Neural cell (in vitro differentiated cells): ENCODE measurements around the gene SYT7. TPM values are rescaled to one million over a fixed set of nuclear protein-coding genes. Genes with fewer than 3 reads are reported as not detected.

Experiments
- H2AFZ ChIP-seq: fragments of 200-600, 300-800 bp; sonication (generic), shearing (Covaris generic); 2 replicates; pipeline ENCODE4 v1.6.0; 2014; ENCODE audit warnings: low read depth, mild to moderate bottlenecking, antibody characterized with exemption, low read length, moderate library complexity
- H3F3A ChIP-seq: fragments of 200-600 bp; shearing (Covaris generic); 2 replicates; pipeline ENCODE4 v1.6.1; 2016; ENCODE audit warnings: mild to moderate bottlenecking, moderate library complexity, mixed read lengths, antibody characterized with exemption, low read length; ENCODE audit not compliant: insufficient read depth, poor library complexity, severe bottlenecking
- H3K27ac ChIP-seq: fragments of 200-600, 300-800 bp; sonication (generic), shearing (Covaris generic); 2 replicates; pipeline ENCODE4 v1.5.1; 2014; ENCODE audit warnings: mild to moderate bottlenecking, low read length, moderate library complexity
- H3K27me3 ChIP-seq: fragments of 300-800, 200-600 bp; sonication (generic), shearing (Covaris generic); 2 replicates; pipeline ENCODE4 v1.6.0; 2014; ENCODE audit warnings: mild to moderate bottlenecking, low read depth, low read length, moderate library complexity; ENCODE audit not compliant: insufficient read depth
- H3K36me3 ChIP-seq: fragments of 300-800, 200-600 bp; sonication (generic), shearing (Covaris generic); 2 replicates; pipeline ENCODE4 v1.5.1; 2014; ENCODE audit warnings: mild to moderate bottlenecking, antibody characterized with exemption, low read length, moderate library complexity; ENCODE audit not compliant: insufficient read depth
- H3K4me2 ChIP-seq: fragments of 300-800, 200-600 bp; sonication (generic), shearing (Covaris generic); 2 replicates; pipeline ENCODE4 v1.6.0; 2014; ENCODE audit warnings: mild to moderate bottlenecking, low read length
- H3K4me3 ChIP-seq: fragments of 300-800, 200-600 bp; sonication (generic), shearing (Covaris generic); 2 replicates; pipeline ENCODE4 v1.5.1; 2014; ENCODE audit warnings: mild to moderate bottlenecking, low read length, moderate library complexity
- H3K79me2 ChIP-seq: fragments of 200-600 bp; shearing (Covaris generic); replicated peaks from 2 replicates; pipeline ENCODE4 v1.6.0; 2014; ENCODE audit warnings: mild to moderate bottlenecking, low read length, moderate library complexity; ENCODE audit not compliant: insufficient read depth
- H3K9ac ChIP-seq: fragments of 300-800, 200-600 bp; sonication (generic), shearing (Covaris generic); 2 replicates; pipeline ENCODE4 v1.6.1; 2016; ENCODE audit warnings: mild to moderate bottlenecking, low read length, mixed read lengths
- H3K9me2 ChIP-seq: fragments of 200-600 bp; shearing (Covaris generic); 2 replicates; pipeline ENCODE4 v1.6.1; 2016; ENCODE audit warnings: mild to moderate bottlenecking, low read length, mixed read lengths; ENCODE audit not compliant: insufficient read depth
- H3K9me3 ChIP-seq: fragments of 200-600, 300-800 bp; sonication (generic), shearing (Covaris generic); 2 replicates; pipeline ENCODE4 v1.6.1; 2016; ENCODE audit warnings: mild to moderate bottlenecking, mixed run types, low read length, moderate library complexity, mixed read lengths
- H4K20me1 ChIP-seq: fragments of 200-600 bp; shearing (Covaris generic); 2 replicates; pipeline ENCODE4 v1.6.1; 2016; ENCODE audit warnings: mild to moderate bottlenecking, mixed run types; ENCODE audit not compliant: insufficient read depth
- CTCF ChIP-seq: fragments of 450-650 bp; IDR thresholded peaks from 2 replicates; pipeline ENCODE4 v1.5.1; 2014; ENCODE audit warnings: antibody characterized with exemption, mild to moderate bottlenecking, moderate library complexity; ENCODE audit not compliant: poor library complexity, severe bottlenecking
- EP300 ChIP-seq: fragments of 450-650 bp; conservative IDR thresholded peaks from 2 replicates; pipeline ENCODE4 v1.6.1; 2014; ENCODE audit warnings: antibody characterized with exemption, mild to moderate bottlenecking, moderate library complexity; ENCODE audit not compliant: poor library complexity, severe bottlenecking
- EZH2 ChIP-seq: fragments of 200-600, 300-800 bp; shearing (Covaris generic), sonication (generic); IDR thresholded peaks from 2 replicates; pipeline ENCODE4 v1.6.1; 2014; ENCODE audit warnings: antibody characterized with exemption, low read length, borderline replicate concordance, mild to moderate bottlenecking; ENCODE audit not compliant: insufficient read depth, poor library complexity, severe bottlenecking
- MXI1 ChIP-seq: fragments of 450-650 bp; conservative IDR thresholded peaks from 2 replicates; pipeline ENCODE4 v1.6.1; 2014; ENCODE audit warnings: antibody characterized with exemption, mild to moderate bottlenecking; ENCODE audit not compliant: poor library complexity, severe bottlenecking
- POLR2AphosphoS5 ChIP-seq: IDR thresholded peaks from 2 replicates; pipeline ENCODE4 v1.6.1; 2012
- RAD21 ChIP-seq: fragments of 450-650 bp; conservative IDR thresholded peaks from 2 replicates; pipeline ENCODE4 v1.6.1; 2014; ENCODE audit warnings: antibody characterized with exemption, mild to moderate bottlenecking, moderate library complexity
- REST ChIP-seq: IDR thresholded peaks from 2 replicates; pipeline ENCODE4 v1.6.1; 2012; ENCODE audit warnings: borderline replicate concordance
- SMC3 ChIP-seq: fragments of 450-650 bp; conservative IDR thresholded peaks from 2 replicates; pipeline ENCODE4 v1.6.1; 2014; ENCODE audit warnings: antibody characterized with exemption, mild to moderate bottlenecking, moderate library complexity; ENCODE audit not compliant: poor library complexity
- TAF1 ChIP-seq: IDR thresholded peaks from 2 replicates; pipeline ENCODE4 v1.6.1; 2012; ENCODE audit warnings: low read depth
- polyA plus RNA-seq: library from polyadenylated mRNA; depleted of rRNA; stranded (reverse); fragments of >200 nt; gene quantifications from 2 replicates; pipeline ENCODE4 v1.2.3, GENCODE V29; 2014

SYT7 gene
- polyA plus RNA-seq, 1 donor from 2014 or later: 14.0 TPM

- Histone ChIP-seq H3K9me2 (no peaks in the 10 kb centered on the region), H3K9me3 (no peaks in the 10 kb centered on the region), H3K4me3 (no peak overlapping the region), H3K27me3 (no peaks in the 10 kb centered on the region), H3K4me2 (no peak overlapping the region), H3K79me2 (no peaks in the 10 kb centered on the region), H4K20me1 (no peaks in the 10 kb centered on the region), H3F3A (no peaks in the 10 kb centered on the region), H3K9ac (no peak overlapping the region), H2AFZ (no peak overlapping the region), H3K36me3 (no peaks in the 10 kb centered on the region), H3K27ac (no peak overlapping the region)
- no peak for TF ChIP-seq EP300
- TF ChIP-seq RAD21: no peak
- TF ChIP-seq EZH2: no peak
- TF ChIP-seq SMC3: no peak
- TF ChIP-seq MXI1: no peak
- TF ChIP-seq REST: no peak
- TF ChIP-seq CTCF: no peak
- TF ChIP-seq POLR2AphosphoS5: no peak
- TF ChIP-seq TAF1: no peak
These were observed 107.4 kb downstream of the SYT7 start for GRCh38 chr11:61473370-61474012.

- H3K4me2 ChIP-seq: no peak overlapping the region
- no peak overlapping the region for H3K9ac ChIP-seq
- H3K79me2 ChIP-seq: no peaks in the 10 kb centered on the region
- H2AFZ ChIP-seq: no peak overlapping the region
- H3F3A ChIP-seq: no peaks in the 10 kb centered on the region
- H3K36me3 ChIP-seq: no peaks in the 10 kb centered on the region
- no peaks in the 10 kb centered on the region for H3K9me3 ChIP-seq
- H3K27ac ChIP-seq: no peak overlapping the region
- no peaks in the 10 kb centered on the region for H3K9me2 ChIP-seq
- no peak overlapping the region for H3K4me3 ChIP-seq
- H4K20me1 ChIP-seq: no peaks in the 10 kb centered on the region
- TF ChIP-seq REST (no peak), SMC3 (no peak), EZH2 (no peak), POLR2AphosphoS5 (no peak), RAD21 (no peak), TAF1 (no peak), CTCF (no peak), EP300 (no peak), MXI1 (no peak)
- no peaks in the 10 kb centered on the region for H3K27me3 ChIP-seq
These were observed 108.0 kb downstream of the SYT7 start for GRCh38 chr11:61472868-61473267.
